GM12874 (cell line): Measurements from ENCODE around the gene RABL3.

ENCODE experiments used
- CTCF ChIP-seq: IDR thresholded peaks from 2 replicates; pipeline ENCODE4 v1.5.1; 2011; ENCODE audit warnings: low read depth, mild to moderate bottlenecking, control low read depth, low read length, moderate library complexity; ENCODE audit not compliant: insufficient read depth

Gene RABL3

GRCh38 chr3:120637851-120638559 lies 104.3 kb downstream of the RABL3 start:
- TF ChIP-seq CTCF: no peak

GRCh38 chr3:120636795-120637401 lies 105.4 kb downstream of the RABL3 start:
- no peak for TF ChIP-seq CTCF
